NCI-H524 treated with DMSO at 0.1 percent for 48 hours (cell line): ENCODE measurements around the gene SMOC2.
"Not testable (repeated sequence)": the region's sequence is repeated elsewhere in the genome, so short reads cannot be mapped to it uniquely, and the experiment has no call there.

Experiments
- DNase-seq: peaks from one replicate; lab custom pipeline; 2025; lab: John Stamatoyannopoulos, UW

The SMOC2 gene

GRCh38 chr6:168517742-168518347, 76.9 kb downstream of the SMOC2 start:
- DNase-seq, result no peak

GRCh38 chr6:168518348-168518745, 77.4 kb downstream of the SMOC2 start:
- DNase-seq, result no peak

- DNase-seq, result no peak
Observed at GRCh38 chr6:168518867-168519266, 77.9 kb downstream of the SMOC2 start.

GRCh38 chr6:168520233-168520632, 79.2 kb downstream of the SMOC2 start:
- DNase-seq, result no peak

- no peak for DNase-seq
Observed at GRCh38 chr6:168524571-168525001, 83.6 kb downstream of the SMOC2 start.

GRCh38 chr6:168525114-168525513, 84.1 kb downstream of the SMOC2 start:
- no peak for DNase-seq

GRCh38 chr6:168525926-168526630, 85.1 kb downstream of the SMOC2 start:
- DNase-seq, result no peak

- DNase-seq, result no peak
Observed at GRCh38 chr6:168526841-168527281, 85.9 kb downstream of the SMOC2 start.

GRCh38 chr6:168527451-168528210, 86.6 kb downstream of the SMOC2 start:
- DNase-seq, result no peak

GRCh38 chr6:168528474-168529095, 87.6 kb downstream of the SMOC2 start:
- DNase-seq, result no peak

GRCh38 chr6:168529214-168529613, 88.2 kb downstream of the SMOC2 start:
- no peak for DNase-seq

- DNase-seq, result no peak
Observed at GRCh38 chr6:168530653-168531071, 89.7 kb downstream of the SMOC2 start.

GRCh38 chr6:168532070-168532469, 91.1 kb downstream of the SMOC2 start:
- DNase-seq, result no peak

GRCh38 chr6:168533414-168533813, 92.4 kb downstream of the SMOC2 start:
- DNase-seq, result no peak

GRCh38 chr6:168534265-168534664, 93.3 kb downstream of the SMOC2 start:
- DNase-seq, result no peak

- DNase-seq, result no peak
Observed at GRCh38 chr6:168535711-168536110, 94.7 kb downstream of the SMOC2 start.

- no peak for DNase-seq
Observed at GRCh38 chr6:168536196-168536595, 95.2 kb downstream of the SMOC2 start.

- no peak for DNase-seq
Observed at GRCh38 chr6:168536665-168537539, 95.9 kb downstream of the SMOC2 start.

- no peak for DNase-seq
Observed at GRCh38 chr6:168537540-168537884, 96.5 kb downstream of the SMOC2 start.

- DNase-seq, result not testable (repeated sequence)
Observed at GRCh38 chr6:168538188-168538891, 97.4 kb downstream of the SMOC2 start.
